Right cardiac atrium (tissue), 5 donors: ENCODE measurements around the gene EIF3B. TPM values are rescaled to one million over a fixed set of nuclear protein-coding genes. Genes with fewer than 3 reads are reported as not detected.
"Not testable (repeated sequence)": the region's sequence is repeated elsewhere in the genome, so short reads cannot be mapped to it uniquely, and the experiment has no call there.

Experiments used
- ATAC-seq, 2 donors: fragments of 200-7000 bp; cut with Tn5 transposase; one replicate each; pipeline versions ENCODE4 v1.8.0 to v1.9.1; 2020; ENCODE audit warnings: moderate library complexity in 2 of 2, mild to moderate bottlenecking in 1 of 2
- DNase-seq, 3 donors: peaks; one replicate each; pipeline ENCODE4 v3.0.0-alpha.2; 2020
- H3K27ac ChIP-seq: one replicate; pipeline ENCODE4 v1.5.1; 2013; ENCODE audit warnings: mild to moderate bottlenecking, low read length, control low read depth, moderate library complexity
- H3K27me3 ChIP-seq: one replicate; pipeline ENCODE4 v1.6.1; 2013; ENCODE audit not compliant: control insufficient read depth, insufficient read depth
- H3K4me1 ChIP-seq: one replicate; pipeline ENCODE4 v1.6.1; 2013; ENCODE audit warnings: low read length; ENCODE audit not compliant: control insufficient read depth, insufficient read depth
- H3K4me3 ChIP-seq: one replicate; pipeline ENCODE4 v1.5.1; 2013; ENCODE audit warnings: low read length, control low read depth
- H3K9me3 ChIP-seq: one replicate; pipeline ENCODE4 v1.6.1; 2013; ENCODE audit warnings: low read length; ENCODE audit not compliant: control insufficient read depth
- WGBS: extraction: QIAGEN DNeasy Blood & Tissue Kit; methylation state at CpG from one replicate; pipeline ENCODE4 v1.1.7; 2013; 5-methylcytosine and 5-hydroxymethylcytosine counted together
- intact Hi-C, 4 donors: fragments of 100-400 bp; cut with DNase I; formaldehyde crosslinking; loops; one replicate each; pipeline versions ENCODE4 v1.11.0 to v1.14.0; 2022 to 2023
- polyA plus RNA-seq: library from polyadenylated mRNA; stranded (reverse); fragments of 200-250 nt; gene quantifications from one replicate; pipeline ENCODE4 v1.2.3, GENCODE V29; 2013
- total RNA-seq, 4 donors: library from RNA; stranded (reverse); fragmentation: NEBNext Ultra II Directional; extraction: Animal tissue kit (Norgen Biotek cat#: 25700); gene quantifications; one replicate each; pipeline ENCODE4 v1.2.1, GENCODE V29; 2021
- donor health status: healthy with polysubstance abuse.
- donor health status: DM: no; HTN: yes; CAD: no.
- donor health status: DM: no; HTN: no; CAD: no.
- donor health status: DM: no; HTN: yes; CAD: no; lungs with severe emphysema.
- donor health status: DM: yes; HTN: yes; CAD: no.

EIF3B gene
- total and polyA plus RNA-seq, 5 donors, result 40.7 to 81.7 (median 67.5) TPM

- 97% methylated on average over 9 of the region's 9 CpGs for WGBS
- H3K27ac ChIP-seq, H3K27me3 ChIP-seq, H3K9me3 ChIP-seq, DNase-seq, intact Hi-C loops, ATAC-seq, H3K4me1 ChIP-seq, H3K4me3 ChIP-seq: not testable (repeated sequence)
Measured at GRCh38 chr7:2386122-2386521, 31.5 kb downstream of the EIF3B start.

- H3K4me3 ChIP-seq, result no peak overlapping the region
- ATAC-seq, result no peak
- H3K27me3 ChIP-seq, result no peaks in the 10 kb centered on the region
- H3K4me1 ChIP-seq, result no peaks in the 10 kb centered on the region
- H3K9me3 ChIP-seq, result no peaks in the 10 kb centered on the region
- intact Hi-C loops, result no loop called here
- WGBS, result 83% methylated on average over 17 of the region's 17 CpGs
- no peak for DNase-seq
- no peak overlapping the region for H3K27ac ChIP-seq
Measured at GRCh38 chr7:2386964-2387669, 32.5 kb downstream of the EIF3B start.

GRCh38 chr7:2387897-2388636 is 33.4 kb downstream of the EIF3B start:
- no peaks in the 10 kb centered on the region for H3K27me3 ChIP-seq
- H3K4me3 ChIP-seq, result no peak overlapping the region
- H3K27ac ChIP-seq, result no peak overlapping the region
- ATAC-seq, result peak; percentile 71 to 95
- intact Hi-C loops, result no loop called here
- no peaks in the 10 kb centered on the region for H3K9me3 ChIP-seq
- no peaks in the 10 kb centered on the region for H3K4me1 ChIP-seq
- peak; percentile 74 to 80 (median 79) for DNase-seq
- WGBS, result 82% methylated on average over 31 of the region's 31 CpGs

- WGBS, result 93% methylated on average over 5 of the region's 5 CpGs
- Histone ChIP-seq H3K27me3 (no peaks in the 10 kb centered on the region), H3K27ac (no peak overlapping the region), H3K9me3 (no peaks in the 10 kb centered on the region), H3K4me3 (no peak overlapping the region), H3K4me1 (no peaks in the 10 kb centered on the region)
- intact Hi-C loops, result no loop called here
- DNase-seq, result no peak
- ATAC-seq, result peak in 1 of 2 donors; percentile 7
Measured at GRCh38 chr7:2388637-2388954, 34.0 kb downstream of the EIF3B start.

GRCh38 chr7:2390020-2390816 is 35.6 kb downstream of the EIF3B start:
- intact Hi-C loops, H3K27me3 ChIP-seq, H3K9me3 ChIP-seq, H3K27ac ChIP-seq, H3K4me1 ChIP-seq, H3K4me3 ChIP-seq: not testable (repeated sequence)
- peak; percentile 47 to 74 (median 74) for DNase-seq
- WGBS, result 35% methylated on average over 16 of the region's 16 CpGs
- peak; percentile 42 to 49 for ATAC-seq

- no peaks in the 10 kb centered on the region for H3K9me3 ChIP-seq
- no peaks in the 10 kb centered on the region for H3K4me1 ChIP-seq
- no peak for ATAC-seq
- H3K27me3 ChIP-seq, result no peaks in the 10 kb centered on the region
- peak in 1 of 3 donors; percentile 59 for DNase-seq
- WGBS, result 34% methylated on average over 12 of the region's 12 CpGs
- intact Hi-C loops, result no loop called here
- H3K4me3 ChIP-seq, result no peak overlapping the region
- no peak overlapping the region for H3K27ac ChIP-seq
Measured at GRCh38 chr7:2393706-2394105, 39.1 kb downstream of the EIF3B start.

- no peaks in the 10 kb centered on the region for H3K9me3 ChIP-seq
- 93% methylated on average over 21 of the region's 21 CpGs for WGBS
- H3K4me3 ChIP-seq, result no peak overlapping the region
- no peaks in the 10 kb centered on the region for H3K27me3 ChIP-seq
- DNase-seq, result peak in 1 of 3 donors; percentile 26
- no peak for ATAC-seq
- intact Hi-C loops, result no loop called here
- no peaks in the 10 kb centered on the region for H3K4me1 ChIP-seq
- H3K27ac ChIP-seq, result no peak overlapping the region
Measured at GRCh38 chr7:2394566-2395082, 40.0 kb downstream of the EIF3B start.

- H3K27me3 ChIP-seq, result no peaks in the 10 kb centered on the region
- intact Hi-C loops, result no loop called here
- no peak for DNase-seq
Measured at GRCh38 chr7:2398506-2398905, 43.9 kb downstream of the EIF3B start.

GRCh38 chr7:2399848-2400587 is 45.4 kb downstream of the EIF3B start:
- peaks cover 9% of the 10 kb centered on the region for H3K4me1 ChIP-seq
- no peak overlapping the region for H3K4me3 ChIP-seq
- 15% methylated on average over 6 of the region's 6 CpGs for WGBS
- H3K9me3 ChIP-seq, result no peaks in the 10 kb centered on the region
- DNase-seq, result peak; percentile 85 to 91 (median 89)
- H3K27me3 ChIP-seq, result no peaks in the 10 kb centered on the region
- H3K27ac ChIP-seq, result peak overlapping the region; percentile 50
- intact Hi-C loops, result no loop called here
- peak; percentile 5 to 48 for ATAC-seq

More at GRCh38 chr7:2398506-2398905, 43.9 kb downstream of the EIF3B start:
- H3K4me1 ChIP-seq, result peaks cover 3% of the 10 kb centered on the region
- no peak for ATAC-seq
- no peak overlapping the region for H3K27ac ChIP-seq
- 90% methylated on average over 4 of the region's 4 CpGs for WGBS
- H3K9me3 ChIP-seq, result no peaks in the 10 kb centered on the region
- no peak overlapping the region for H3K4me3 ChIP-seq

GRCh38 chr7:2402687-2403013 is 48.0 kb downstream of the EIF3B start:
- Histone ChIP-seq H3K27ac (no peak overlapping the region), H3K27me3 (no peaks in the 10 kb centered on the region), H3K4me3 (peak overlapping the region; percentile 50), H3K4me1 (peaks cover 12% of the 10 kb centered on the region), H3K9me3 (no peaks in the 10 kb centered on the region)
- ATAC-seq (peak in 1 of 2 donors; percentile 1), DNase-seq (peak in 1 of 3 donors; percentile 19)
- 57% methylated on average over 6 of the region's 6 CpGs for WGBS
- intact Hi-C loops, result no loop called here
